ENCODE results near the gene CNR2. TPM values are rescaled to one million over a fixed set of nuclear protein-coding genes. Genes with fewer than 3 reads are reported as not detected.
"Not testable (repeated sequence)": the region's sequence is repeated elsewhere in the genome, so short reads cannot be mapped to it uniquely, and the experiment has no call there.

The CNR2 gene
- total RNA-seq, 1 donor from 2014 or later: not detected

DNA sequence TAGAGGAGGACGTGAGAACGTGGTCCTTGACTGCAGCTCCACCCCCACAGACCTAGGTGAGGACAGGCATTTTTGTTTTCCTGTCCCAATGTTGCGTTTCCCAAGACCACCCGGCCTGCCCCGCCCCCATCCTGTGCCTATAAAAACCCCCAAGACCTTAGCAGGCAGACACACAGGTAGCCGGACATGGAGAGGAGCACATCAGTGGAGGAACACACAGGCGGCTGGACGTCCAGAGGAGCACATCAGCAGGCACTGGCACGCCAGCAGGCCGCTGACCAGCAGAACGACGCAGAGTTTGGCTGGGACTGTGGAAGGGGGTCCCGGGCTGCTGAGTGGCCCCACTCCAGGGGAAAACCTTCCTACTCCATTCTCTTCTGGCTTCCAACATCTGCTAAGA lies 75.3 kb downstream of the CNR2 start:
- no peak for DNase-seq (ENCODE audit: low read depth in 2 of 2)

DNA sequence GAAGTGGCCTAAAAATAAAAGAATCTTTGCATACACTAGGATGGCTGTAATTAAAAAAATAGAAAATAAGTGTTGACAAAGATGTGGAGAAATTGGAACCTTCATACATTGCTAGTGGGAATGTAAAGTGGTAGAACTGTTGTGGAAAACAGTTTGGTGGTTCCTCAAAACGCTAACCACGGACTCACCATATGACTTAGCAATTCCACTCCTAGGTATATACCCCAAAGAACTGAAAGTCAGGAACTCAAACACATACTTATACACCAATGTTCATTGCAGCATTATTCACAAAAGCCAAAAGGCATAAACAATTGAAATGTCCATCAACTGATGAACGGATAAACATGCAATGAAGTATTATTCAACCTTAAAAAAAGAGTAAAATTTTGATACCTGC lies 77.1 kb downstream of the CNR2 start:
- DNase-seq (ENCODE audit: low read depth in 2 of 2): no peak

DNA sequence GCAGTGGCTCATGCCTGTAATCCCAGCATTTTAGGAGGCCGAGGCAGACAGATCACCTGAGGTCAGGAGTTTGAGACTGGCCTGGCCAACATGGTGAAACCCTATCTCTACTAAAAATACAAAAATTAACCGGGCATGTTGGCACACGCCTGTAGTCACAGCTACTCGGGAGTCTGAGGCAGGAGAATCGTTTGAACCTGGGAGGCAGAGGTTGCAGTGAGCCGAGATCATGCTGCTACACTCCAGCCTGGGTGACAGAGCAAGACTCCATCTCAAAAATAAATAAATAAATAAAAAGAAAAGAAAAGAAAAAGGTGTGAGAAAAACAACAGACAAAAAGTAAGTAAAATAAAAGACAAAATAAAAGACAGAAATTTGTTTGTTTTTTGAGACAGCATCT lies 79.0 kb downstream of the CNR2 start:
- not testable (repeated sequence) for DNase-seq (ENCODE audit: low read depth in 2 of 2)

DNA sequence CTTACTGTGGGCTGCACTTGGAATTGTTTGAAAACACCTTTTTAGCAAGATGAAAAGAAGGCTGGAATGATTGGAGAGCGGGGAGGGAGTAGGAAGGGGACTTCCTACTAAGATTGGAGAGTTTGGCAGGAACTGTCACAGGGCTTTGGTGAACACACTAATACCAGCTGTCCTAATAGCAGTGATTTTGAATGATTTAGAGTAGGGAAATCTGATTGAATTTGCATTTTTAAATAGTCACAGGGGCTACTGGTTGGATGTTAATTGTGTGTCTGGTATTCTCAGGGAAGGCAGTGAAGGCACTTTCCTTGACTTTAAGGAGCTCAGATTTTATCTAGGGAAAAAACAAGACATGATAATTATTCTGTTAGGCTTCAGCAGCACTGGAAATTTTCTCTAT lies 85.4 kb downstream of the CNR2 start:
- no peak for DNase-seq (ENCODE audit: low read depth in 2 of 2)

DNA sequence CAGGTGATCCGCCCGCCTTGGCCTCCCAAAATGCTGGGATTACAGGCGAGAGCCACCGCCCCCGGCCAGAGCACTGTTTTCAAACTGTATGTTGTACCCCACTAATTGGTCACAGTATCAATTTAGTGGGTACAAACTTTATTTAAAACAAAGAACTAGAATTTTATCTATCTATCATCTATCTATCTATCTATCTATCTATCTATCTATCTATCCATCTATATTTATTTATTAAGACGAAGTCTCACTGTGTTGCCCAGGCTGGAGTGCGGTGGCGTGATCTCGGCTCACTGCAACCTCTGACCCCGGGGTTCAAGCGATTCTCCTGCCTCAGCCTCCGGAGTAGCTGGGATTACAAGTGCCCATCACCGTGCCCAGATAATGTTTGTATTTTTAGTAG lies 86.6 kb downstream of the CNR2 start:
- DNase-seq (ENCODE audit: low read depth in 2 of 2): not testable (repeated sequence)

DNA sequence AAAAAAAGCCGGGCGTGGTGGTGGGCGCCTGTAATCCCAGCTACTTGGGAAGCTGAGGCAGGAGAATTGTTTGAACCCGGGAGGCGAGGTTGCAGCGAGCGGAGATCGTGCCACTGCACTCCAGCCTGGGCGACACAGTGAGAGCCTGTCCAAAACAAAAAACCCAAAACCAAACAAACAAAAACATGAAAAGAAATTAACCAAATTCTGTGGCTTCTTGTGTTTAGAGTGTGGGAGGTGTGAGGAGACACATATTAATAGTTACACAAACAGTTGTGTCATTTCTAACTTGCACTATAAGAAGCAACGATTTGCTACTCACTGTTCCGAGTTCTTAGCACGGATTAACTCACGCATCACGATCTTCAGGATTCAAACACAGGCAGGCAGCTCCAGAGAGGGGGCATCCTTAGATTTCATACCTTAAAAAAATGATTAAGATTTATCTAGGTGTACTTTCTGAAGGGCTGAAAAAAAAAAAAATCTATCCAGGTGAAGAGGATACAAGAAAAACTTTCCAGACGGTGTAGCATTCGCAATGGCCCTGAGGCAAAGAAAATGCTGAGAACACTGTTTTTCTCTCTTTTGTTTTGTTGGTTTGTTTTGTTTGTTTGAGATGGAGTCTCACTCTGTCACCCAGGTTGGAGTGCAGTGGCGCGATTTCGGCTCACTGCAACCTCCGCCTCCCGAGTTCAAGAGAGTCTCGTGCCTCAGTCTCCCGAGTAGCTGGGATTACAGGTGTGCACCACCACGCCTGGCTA lies 87.2 kb downstream of the CNR2 start:
- DNase-seq (ENCODE audit: low read depth in 2 of 2): no peak

DNA sequence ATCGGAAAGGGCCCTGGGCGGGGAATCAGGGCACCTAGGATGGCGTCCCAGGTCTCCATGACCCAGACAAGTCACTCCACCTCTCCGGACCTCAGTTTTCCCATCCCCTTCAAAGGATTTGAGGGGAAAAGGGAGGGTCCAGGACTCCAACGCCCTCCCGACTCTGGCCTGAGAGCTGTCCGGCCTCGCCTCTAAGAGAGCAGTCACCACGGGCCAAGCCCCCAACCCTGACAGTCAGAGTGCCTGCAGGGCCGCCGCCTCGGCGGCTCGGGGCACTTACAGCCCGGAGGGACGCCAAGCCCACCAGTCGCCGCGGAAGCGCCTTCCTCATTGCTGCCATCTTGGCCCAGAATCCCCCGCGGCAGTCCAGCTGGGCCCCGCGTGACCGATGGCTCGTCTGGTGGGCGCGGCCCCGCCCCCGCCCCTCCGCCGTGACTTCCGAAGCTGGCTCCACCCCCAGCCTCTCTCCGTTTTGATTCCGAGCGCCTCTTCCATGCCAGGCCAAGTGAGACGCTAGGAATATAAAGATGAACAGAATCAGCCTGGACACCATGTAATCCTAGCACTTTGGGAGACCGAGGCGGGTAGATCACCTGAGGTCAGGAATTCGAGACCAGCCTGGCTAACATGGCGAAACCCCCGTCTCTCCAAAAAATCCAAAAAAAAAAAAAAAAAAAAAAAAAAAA lies 87.9 kb downstream of the CNR2 start, which contains the start of gene HMGCL:
Gene HMGCL, minus strand, starts transcription at position 354 of the 686 bp plus-strand sequence. Its CDS starts 14 bp downstream, at position 340.
- DNase-seq (ENCODE audit: low read depth in 2 of 2): peak; percentile 91 to 94

DNA sequence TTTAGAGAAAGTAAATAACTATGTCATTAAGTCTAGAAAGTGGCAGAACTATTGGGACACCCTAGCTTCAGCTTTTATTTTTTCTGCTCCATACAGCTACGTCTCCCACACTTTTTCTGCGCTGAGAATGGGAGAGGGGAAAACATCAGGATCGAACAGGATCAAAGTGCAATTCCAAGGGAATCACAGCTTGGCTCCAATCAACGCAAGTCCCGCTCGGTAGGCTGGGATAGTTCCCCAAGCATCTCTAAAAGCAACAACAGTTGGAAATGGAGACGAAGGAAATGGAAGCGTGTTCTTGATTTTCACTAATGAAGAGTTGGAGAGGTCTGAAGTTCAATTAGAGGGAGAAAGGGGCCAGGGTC lies 88.5 kb downstream of the CNR2 start:
- peak in 1 of 2 donors; percentile 14 for DNase-seq (ENCODE audit: low read depth in 2 of 2)

DNA sequence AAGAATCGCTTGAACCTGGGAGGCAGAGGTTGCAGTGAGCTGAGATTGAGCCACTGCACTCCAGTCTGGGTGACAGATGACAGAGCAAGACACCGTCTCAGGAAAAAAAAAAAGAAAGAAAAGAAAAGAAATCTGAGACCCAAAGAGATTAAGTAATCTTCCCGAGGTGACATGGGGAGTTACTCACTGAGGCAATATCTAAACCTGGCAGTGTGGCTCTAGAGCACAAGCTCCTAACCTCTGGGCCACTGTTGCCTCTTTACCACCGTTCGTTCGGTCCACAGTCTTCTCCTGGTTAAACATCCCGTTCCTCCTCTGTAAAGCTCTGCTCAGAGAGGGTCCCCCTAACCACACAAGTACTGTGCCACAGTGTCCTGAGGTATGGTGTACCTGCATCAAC lies 89.4 kb downstream of the CNR2 start:
- DNase-seq (ENCODE audit: low read depth in 2 of 2): no peak

Other genes starting within 250 kb of the CNR2 start
- 1,249 and 1,276 TPM in 2 replicates for gene RPL11, start 221.6 kb downstream of the CNR2 start, total RNA-seq
- 13.9 and 22.2 TPM in 2 replicates for gene ELOA, start 169.9 kb downstream of the CNR2 start, total RNA-seq
- 24.6 and 29.0 TPM in 2 replicates for gene PITHD1, start 134.9 kb downstream of the CNR2 start, total RNA-seq
- 92.7 and 108 TPM in 2 replicates for gene LYPLA2, start 122.2 kb downstream of the CNR2 start, total RNA-seq
- 16.7 and 19.6 TPM in 2 replicates for gene GALE, start 112.6 kb downstream of the CNR2 start, total RNA-seq
- gene HMGCL, start 87.9 kb downstream of the CNR2 start, total RNA-seq: 37.3 and 40.7 TPM in 2 replicates
- gene FUCA1, start 45.1 kb downstream of the CNR2 start, total RNA-seq: 9.4 and 11.7 TPM in 2 replicates
- 64.9 and 69.0 TPM in 2 replicates for gene PNRC2, start 46.5 kb upstream of the CNR2 start, total RNA-seq
- gene SRSF10, start 67.0 kb upstream of the CNR2 start, total RNA-seq: 47.5 and 70.2 TPM in 2 replicates
- gene MYOM3, start 198.8 kb upstream of the CNR2 start, total RNA-seq: under 0.01 TPM in 1 of 2 replicates, not detected in the other
- gene IL22RA1, start 229.8 kb upstream of the CNR2 start, total RNA-seq: not detected in 2 replicates

Measured in lung microvascular endothelial cell (primary cell).